A549 (cell line): ENCODE measurements around the gene CRYBA1. TPM values are rescaled to one million over a fixed set of nuclear protein-coding genes. Genes with fewer than 3 reads are reported as not detected.

Source experiments
- ATAC-seq, 2 experiments: fragments of 200-7000 bp in 1 of 2; fragments of >200 bp in 1 of 2; cut with Nextera tagmentation in 1 of 2; cut with Tn5 transposase in 1 of 2; 3 replicates each; pipeline versions ENCODE4 v1.8.0 to v1.9.1; 2018 to 2020; ENCODE audit warnings: mild to moderate bottlenecking in 1 of 2, moderate library complexity in 1 of 2
- CTCF ChIA-PET: fragments of 300-600 bp; sonication (Branson Sonifier 250); formaldehyde crosslinking; extraction: SDS; loops from one replicate; lab custom pipeline; 2021; ENCODE audit warnings: antibody characterized with exemption, inconsistent platforms; lab: Yijun Ruan, JAX
- POLR2A ChIA-PET: fragments of 350-600 bp; formaldehyde crosslinking; extraction: SDS; loops from one replicate; lab custom pipeline; 2021; ENCODE audit warnings: antibody characterized with exemption, inconsistent platforms; lab: Yijun Ruan, JAX
- DNase-seq, 2 experiments: peaks; one replicate each; pipeline versions ENCODE4 v3.0.0 to v3.0.0-alpha.2; 2011 to 2016; ENCODE audit warnings: low read depth in 1 of 2, low spot score in 1 of 2
- FAIRE-seq: peaks from 2 replicates; lab custom pipeline; 2011; peaks lifted over from hg19 to GRCh38; lab: Jason Lieb, UNC
- H3K27ac ChIP-seq, 2 experiments: fragments of >200 bp; sonication (Bioruptor Twin); formaldehyde crosslinking; 3 replicates each; pipeline ENCODE4 v1.5.1; 2016 to 2017
- H3K4me1 ChIP-seq: fragments of >200 bp; sonication (Bioruptor Twin); formaldehyde crosslinking; 3 replicates; pipeline ENCODE4 v1.6.1; 2016
- H3K4me2 ChIP-seq: fragments of >200 bp; sonication (Bioruptor Twin); formaldehyde crosslinking; 3 replicates; pipeline ENCODE4 v1.6.1; 2016
- H3K4me3 ChIP-seq: fragments of >200 bp; sonication (Bioruptor Twin); formaldehyde crosslinking; 3 replicates; pipeline ENCODE4 v1.5.1; 2016
- H3K9me3 ChIP-seq: fragments of >200 bp; sonication (Bioruptor Twin); formaldehyde crosslinking; 3 replicates; pipeline ENCODE4 v1.6.1; 2016
- CBX2 ChIP-seq: fragments of 200-600 bp; sonication (generic); IDR thresholded peaks from 2 replicates; pipeline ENCODE4 v1.6.1; 2016; ENCODE audit warnings: low read depth, mild to moderate bottlenecking, borderline replicate concordance
- CBX8 ChIP-seq: fragments of 200-600 bp; sonication (generic); IDR thresholded peaks from 2 replicates; pipeline ENCODE4 v1.6.1; 2016
- CEBPB ChIP-seq, 2 experiments: fragments of >200 bp in 1 of 2; sonication (Bioruptor Twin) in 1 of 2; formaldehyde crosslinking in 1 of 2; IDR thresholded peaks; 2 replicates each; pipeline ENCODE4 v1.6.1; 2012 to 2016
- CHD4 ChIP-seq: fragments of 200-600 bp; sonication (generic); IDR thresholded peaks from 2 replicates; pipeline ENCODE4 v1.6.1; 2016; ENCODE audit warnings: antibody characterized with exemption, mild to moderate bottlenecking, borderline replicate concordance
- FOSB ChIP-seq: fragments of 250-450 bp; sonication (Bioruptor Pico); IDR thresholded peaks from 2 replicates; pipeline ENCODE4 v1.5.0; 2020; ENCODE audit warnings: mild to moderate bottlenecking, moderate library complexity
- HDAC2 ChIP-seq: fragments of 200-600 bp; sonication (generic); IDR thresholded peaks from 2 replicates; pipeline ENCODE4 v1.6.1; 2016
- HES2 ChIP-seq: fragments of >200 bp; sonication (Bioruptor Twin); formaldehyde crosslinking; IDR thresholded peaks from 2 replicates; pipeline ENCODE4 v1.6.1; 2016
- HEYL ChIP-seq: fragments of 250-450 bp; sonication (Bioruptor Pico); IDR thresholded peaks from 2 replicates; pipeline ENCODE4 v1.8.0; 2021; ENCODE audit warnings: mild to moderate bottlenecking, moderate library complexity
- HMGXB4 ChIP-seq: fragments of 250-450 bp; sonication (Bioruptor Pico); IDR thresholded peaks from 2 replicates; pipeline ENCODE4 v1.5.0; 2021; ENCODE audit warnings: mild to moderate bottlenecking, moderate library complexity, borderline replicate concordance
- JUN ChIP-seq, 2 experiments: fragments of >200 bp; sonication (Bioruptor Twin); formaldehyde crosslinking; IDR thresholded peaks; 2 replicates in 1 of 2; 3 replicates in 1 of 2; pipeline ENCODE4 v1.6.1; 2016 to 2017
- NFE2L2 ChIP-seq: fragments of 150-350 bp; conservative IDR thresholded peaks from 2 replicates; pipeline ENCODE4 v1.6.1; 2014; ENCODE audit warnings: low read length
- NR3C1 ChIP-seq: fragments of >200 bp; sonication (Bioruptor Twin); formaldehyde crosslinking; IDR thresholded peaks from 3 replicates; pipeline ENCODE4 v1.6.1; 2017
- RAD21 ChIP-seq, 2 experiments: fragments of >200 bp in 1 of 2; sonication (Bioruptor Twin) in 1 of 2; formaldehyde crosslinking in 1 of 2; IDR thresholded peaks in 1 of 2; conservative IDR thresholded peaks in 1 of 2; 2 replicates in 1 of 2; 3 replicates in 1 of 2; pipeline ENCODE4 v1.6.1; 2012 to 2018; ENCODE audit warnings: inconsistent platforms in 1 of 2
- RARB ChIP-seq: fragments of 250-450 bp; sonication (Bioruptor Pico); IDR thresholded peaks from 2 replicates; pipeline ENCODE4 v1.8.0; 2021; ENCODE audit warnings: mild to moderate bottlenecking, moderate library complexity
- RNF2 ChIP-seq: fragments of 200-600 bp; sonication (generic); IDR thresholded peaks from 2 replicates; pipeline ENCODE4 v1.6.1; 2016; ENCODE audit warnings: low read depth, mild to moderate bottlenecking, antibody characterized with exemption, moderate library complexity, borderline replicate concordance
- TP53 ChIP-seq: fragments of 250-450 bp; sonication (Bioruptor Pico); IDR thresholded peaks from 2 replicates; pipeline ENCODE4 v1.5.0; 2021; ENCODE audit warnings: mild to moderate bottlenecking, moderate library complexity
- ZNF302 ChIP-seq: fragments of 250-450 bp; sonication (Bioruptor Pico); IDR thresholded peaks from 2 replicates; pipeline ENCODE4 v1.9.0; 2021; ENCODE audit warnings: inconsistent platforms, mild to moderate bottlenecking, moderate library complexity
- WGBS: methylation state at CpG from one replicate; pipeline ENCODE4 v1.1.6; 2017; ENCODE audit errors: missing lambda C conversion rate; 5-methylcytosine and 5-hydroxymethylcytosine counted together
- polyA plus RNA-seq, 4 experiments: library from polyadenylated mRNA; depleted of rRNA in 3 of 4; stranded (reverse); fragments of >200 nt; fragmentation: RNase III in 1 of 4; extraction: RNeasy Plus Mini Kit Qiagen cat#74134 plus additional on column Dnase treatment in 1 of 4; gene quantifications; 2 replicates in 3 of 4; 3 replicates in 1 of 4; pipeline ENCODE4 v1.2.3, GENCODE V29; 2011 to 2017
- TF ChIP-seq, protein P1 (sequence below): fragments of >200 bp; sonication (Bioruptor Twin); formaldehyde crosslinking; IDR thresholded peaks from 3 replicates; pipeline ENCODE4 v1.6.1; 2016
- TF ChIP-seq, protein P2 (sequence below): IDR thresholded peaks from 2 replicates; pipeline ENCODE4 v1.6.1; 2012
- TF ChIP-seq, protein P3 (sequence below): IDR thresholded peaks from 2 replicates; pipeline ENCODE4 v1.6.1; 2012; ENCODE audit warnings: low read depth, borderline replicate concordance

Gene CRYBA1
- polyA plus RNA-seq, 2 of the 4 experiments (the other 2 are of a cell fraction): 0.10 to 0.12 TPM

- TF ChIP-seq HMGXB4 (CRISPR knock-in tag) (no peak), FOSB (CRISPR knock-in tag) (no peak), HDAC2 (no peak), NFE2L2 (no peak), NR3C1 (no peak)
Measured at GRCh38 chr17:29215717-29216116, 30.9 kb upstream of the CRYBA1 start (continued).

- WGBS: 79% methylated on average over 6 of the region's 6 CpGs
- TF ChIP-seq NFE2L2 (no peak), CEBPB (IDR thresholded peaks at IDR 0.05) (no peak), JUN (IDR thresholded peaks at IDR 0.05) (no peak), CHD4 (no peak), RARB (CRISPR knock-in tag) (no peak)
- FAIRE-seq: no peak
- Histone ChIP-seq H3K4me2 (no peak overlapping the region), H3K4me3 (no peak overlapping the region), H3K27ac (no peak overlapping the region), H3K4me1 (0 out of 3 replicates have a peak, but pooled peaks cover 6% of the 10 kb centered on the region), H3K9me3 (no peaks in the 10 kb centered on the region)
- ChIA-PET CTCF (interaction anchor here (0.7 to 21.9 kb wide), 17 partner anchors 7 to 153 kb away, joined by 3 to 482 read pairs (median 7); partner anchors contain the start of gene MYO18A), POLR2A (interaction anchor here (1.6 to 2.0 kb wide), 2 partner anchors 67 to 78 kb away, joined by 5 read pairs; partner anchors contain the start of gene NUFIP2)
- ATAC-seq: no peak
- DNase-seq: no peak
Measured at GRCh38 chr17:29216181-29216580, 30.5 kb upstream of the CRYBA1 start.

- Histone ChIP-seq H3K4me3 (no peak overlapping the region), H3K27ac (no peak overlapping the region), H3K4me2 (no peak overlapping the region), H3K4me1 (0 out of 3 replicates have a peak, but pooled peaks cover 6% of the 10 kb centered on the region), H3K9me3 (no peaks in the 10 kb centered on the region)
- ChIA-PET POLR2A (interaction anchor here (0.9 to 2.0 kb wide), 3 partner anchors 37 to 77 kb away, joined by 3 to 5 read pairs (median 5); partner anchors contain the start of genes MYO18A and NUFIP2), CTCF (interaction anchor here (0.7 to 21.9 kb wide), 17 partner anchors 8 to 262 kb away, joined by 3 to 482 read pairs (median 8); partner anchors contain the start of gene MYO18A)
- DNase-seq: no peak
- no peak for ATAC-seq
- no peak for FAIRE-seq
- no peak for TF ChIP-seq CBX2
- no peak for TF ChIP-seq HEYL
- TF ChIP-seq, protein P1, sequence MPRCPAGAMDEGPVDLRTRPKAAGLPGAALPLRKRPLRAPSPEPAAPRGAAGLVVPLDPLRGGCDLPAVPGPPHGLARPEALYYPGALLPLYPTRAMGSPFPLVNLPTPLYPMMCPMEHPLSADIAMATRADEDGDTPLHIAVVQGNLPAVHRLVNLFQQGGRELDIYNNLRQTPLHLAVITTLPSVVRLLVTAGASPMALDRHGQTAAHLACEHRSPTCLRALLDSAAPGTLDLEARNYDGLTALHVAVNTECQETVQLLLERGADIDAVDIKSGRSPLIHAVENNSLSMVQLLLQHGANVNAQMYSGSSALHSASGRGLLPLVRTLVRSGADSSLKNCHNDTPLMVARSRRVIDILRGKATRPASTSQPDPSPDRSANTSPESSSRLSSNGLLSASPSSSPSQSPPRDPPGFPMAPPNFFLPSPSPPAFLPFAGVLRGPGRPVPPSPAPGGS: no peak
- TF ChIP-seq HES2: no peak
- TF ChIP-seq NR3C1: no peak
- no peak for TF ChIP-seq ZNF302 (CRISPR knock-in tag)
- no peak for TF ChIP-seq RNF2
- TF ChIP-seq TP53: no peak
- no peak for TF ChIP-seq RAD21 (conservative IDR thresholded peaks at IDR 0.05 in 1 of 2, IDR thresholded peaks at IDR 0.05 in 1 of 2)
- TF ChIP-seq CBX8: no peak
- TF ChIP-seq, protein P2, sequence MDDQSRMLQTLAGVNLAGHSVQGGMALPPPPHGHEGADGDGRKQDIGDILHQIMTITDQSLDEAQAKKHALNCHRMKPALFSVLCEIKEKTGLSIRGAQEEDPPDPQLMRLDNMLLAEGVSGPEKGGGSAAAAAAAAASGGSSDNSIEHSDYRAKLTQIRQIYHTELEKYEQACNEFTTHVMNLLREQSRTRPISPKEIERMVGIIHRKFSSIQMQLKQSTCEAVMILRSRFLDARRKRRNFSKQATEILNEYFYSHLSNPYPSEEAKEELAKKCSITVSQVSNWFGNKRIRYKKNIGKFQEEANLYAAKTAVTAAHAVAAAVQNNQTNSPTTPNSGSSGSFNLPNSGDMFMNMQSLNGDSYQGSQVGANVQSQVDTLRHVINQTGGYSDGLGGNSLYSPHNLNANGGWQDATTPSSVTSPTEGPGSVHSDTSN: no peak
- TF ChIP-seq, protein P3, sequence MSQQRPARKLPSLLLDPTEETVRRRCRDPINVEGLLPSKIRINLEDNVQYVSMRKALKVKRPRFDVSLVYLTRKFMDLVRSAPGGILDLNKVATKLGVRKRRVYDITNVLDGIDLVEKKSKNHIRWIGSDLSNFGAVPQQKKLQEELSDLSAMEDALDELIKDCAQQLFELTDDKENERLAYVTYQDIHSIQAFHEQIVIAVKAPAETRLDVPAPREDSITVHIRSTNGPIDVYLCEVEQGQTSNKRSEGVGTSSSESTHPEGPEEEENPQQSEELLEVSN: no peak
- WGBS: 88% methylated on average over 5 of the region's 5 CpGs
Measured at GRCh38 chr17:29216856-29217255, 29.8 kb upstream of the CRYBA1 start.
